HG02852 (cell line): ENCODE measurements around the gene PSORS1C1.
"Not testable (repeated sequence)": the region's sequence is repeated elsewhere in the genome, so short reads cannot be mapped to it uniquely, and the experiment has no call there.

ENCODE experiments used
- ATAC-seq: cut with Tn5 transposase; IDR thresholded peaks from one replicate; pipeline ENCODE4 v1.9.1; 2021; ENCODE audit warnings: mild to moderate bottlenecking, moderate library complexity; ENCODE audit not compliant: unreplicated experiment

The PSORS1C1 gene

GRCh38 chr6:31172973-31173384 lies 58.4 kb downstream of the PSORS1C1 start:
- ATAC-seq: no peak

- ATAC-seq: no peak
Measured at GRCh38 chr6:31173406-31173805, 58.8 kb downstream of the PSORS1C1 start.

- no peak for ATAC-seq
Measured at GRCh38 chr6:31174378-31174777, 59.8 kb downstream of the PSORS1C1 start.

- ATAC-seq: no peak
Measured at GRCh38 chr6:31175971-31176370, 61.4 kb downstream of the PSORS1C1 start.

GRCh38 chr6:31178143-31179041 lies 63.8 kb downstream of the PSORS1C1 start:
- no peak for ATAC-seq

GRCh38 chr6:31179042-31179386 lies 64.4 kb downstream of the PSORS1C1 start:
- ATAC-seq: no peak

- ATAC-seq: no peak
Measured at GRCh38 chr6:31179896-31180295, 65.3 kb downstream of the PSORS1C1 start.

- no peak for ATAC-seq
Measured at GRCh38 chr6:31180500-31180899, 65.9 kb downstream of the PSORS1C1 start.

GRCh38 chr6:31183287-31183686 lies 68.7 kb downstream of the PSORS1C1 start:
- ATAC-seq: not testable (repeated sequence)

- not testable (repeated sequence) for ATAC-seq
Measured at GRCh38 chr6:31183859-31184258, 69.3 kb downstream of the PSORS1C1 start.

- ATAC-seq: not testable (repeated sequence)
Measured at GRCh38 chr6:31185695-31186051, 71.1 kb downstream of the PSORS1C1 start.

GRCh38 chr6:31186052-31186734 lies 71.6 kb downstream of the PSORS1C1 start:
- ATAC-seq: no peak

- no peak for ATAC-seq
Measured at GRCh38 chr6:31187780-31188194, 73.2 kb downstream of the PSORS1C1 start.

- ATAC-seq: not testable (repeated sequence)
Measured at GRCh38 chr6:31189223-31189622, 74.6 kb downstream of the PSORS1C1 start.
